GM18951 (cell line): Measurements from ENCODE around the gene STARD3NL.
"Not testable (repeated sequence)": the region's sequence is repeated elsewhere in the genome, so short reads cannot be mapped to it uniquely, and the experiment has no call there.

Source experiments
- POLR2A ChIP-seq: IDR thresholded peaks from 4 replicates; pipeline ENCODE4 v1.6.1; 2011; ENCODE audit warnings: mild to moderate bottlenecking; ENCODE audit not compliant: insufficient read length, insufficient read depth; ENCODE audit errors: extremely low read depth
- in situ Hi-C: fragments of 300-500 bp; cut with MboI; formaldehyde crosslinking; loops from one replicate; pipeline ENCODE4 v1.12.0; 2022; ENCODE audit warnings: low sequenced_read_pairs, mixed read lengths, inconsistent platforms; ENCODE audit not compliant: unreplicated experiment

The STARD3NL gene

GRCh38 chr7:38169847-38170246 is 8.2 kb upstream of the STARD3NL start:
- TF ChIP-seq POLR2A, result no peak
- in situ Hi-C loops, result no loop called here

DNA sequence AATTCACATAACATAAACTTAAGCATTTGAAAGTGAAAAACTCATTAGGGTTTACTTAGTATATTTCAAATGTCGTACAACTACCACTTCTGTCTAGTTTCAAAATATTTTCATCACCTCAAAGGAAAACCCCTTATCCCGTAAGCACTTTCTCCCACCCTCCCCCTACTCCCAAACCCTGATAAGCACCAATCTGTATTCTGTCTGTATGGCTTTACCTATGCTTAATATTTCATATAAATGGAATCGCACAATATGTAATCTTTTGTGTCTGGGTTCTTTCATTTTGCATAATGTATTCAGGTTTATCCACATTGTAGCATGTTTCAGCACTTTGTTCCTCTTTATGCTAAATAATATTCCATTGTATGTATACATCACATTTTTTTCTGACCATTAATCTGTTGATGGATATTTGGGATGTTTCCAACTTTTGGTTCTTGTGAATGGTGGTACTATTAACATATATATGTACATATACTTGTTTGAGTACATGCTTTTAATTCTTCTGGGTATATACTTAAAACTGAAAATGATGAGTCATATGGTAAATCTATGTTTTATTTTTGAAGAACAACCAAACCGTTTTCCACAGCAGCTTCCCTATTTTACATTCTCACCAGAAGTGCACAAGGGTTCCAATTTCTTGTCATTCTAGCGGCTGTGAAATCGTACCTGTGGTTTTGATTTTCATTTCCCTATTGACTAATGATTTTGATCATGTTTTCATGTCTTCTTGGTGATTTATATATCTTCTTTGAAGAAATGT is 6.2 kb upstream of the STARD3NL start:
- in situ Hi-C loops, result no loop called here

DNA sequence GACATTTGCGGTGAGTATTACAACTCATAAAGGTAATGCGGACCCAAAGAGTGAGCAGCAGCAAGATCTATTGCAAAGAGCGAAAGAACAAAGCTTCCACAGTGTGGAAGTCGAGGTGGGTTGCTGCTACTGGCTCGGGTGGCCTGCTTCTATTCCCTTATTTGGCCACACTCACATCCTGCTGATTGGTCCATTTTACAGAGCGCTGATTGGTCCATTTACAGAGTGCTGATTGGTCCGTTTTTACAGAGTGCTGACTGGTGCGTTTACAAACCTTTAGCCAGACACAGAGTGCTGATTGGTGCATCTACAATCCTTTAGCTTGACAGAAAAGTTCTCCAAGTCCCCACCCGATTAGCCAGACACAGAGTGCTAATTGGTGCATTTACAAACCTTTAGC is 2.5 kb upstream of the STARD3NL start:
- in situ Hi-C loops, result not testable (repeated sequence)

More for the DNA sequence above, 6.2 kb upstream of the STARD3NL start:
- no peak for TF ChIP-seq POLR2A

DNA sequence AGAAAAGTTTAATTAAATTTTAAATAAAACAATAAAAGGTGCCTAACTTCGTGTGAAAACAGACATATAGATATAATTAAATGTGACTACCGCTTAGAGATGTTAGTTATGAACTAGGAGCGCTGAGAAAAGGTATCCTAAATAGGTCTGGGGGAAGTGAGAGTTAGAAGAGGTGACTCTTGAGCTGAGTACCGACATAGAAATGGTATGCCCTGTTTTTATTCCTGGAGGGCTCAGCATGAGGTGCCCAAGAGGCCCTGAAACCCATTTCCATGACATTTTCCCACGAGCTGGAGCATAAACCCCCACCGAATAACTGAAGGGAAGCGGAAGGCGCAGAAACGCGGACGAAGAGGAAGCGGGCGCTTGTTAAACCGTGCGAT is 433 bp upstream of the STARD3NL start:
- in situ Hi-C loops, result no loop called here
- no peak for TF ChIP-seq POLR2A

DNA sequence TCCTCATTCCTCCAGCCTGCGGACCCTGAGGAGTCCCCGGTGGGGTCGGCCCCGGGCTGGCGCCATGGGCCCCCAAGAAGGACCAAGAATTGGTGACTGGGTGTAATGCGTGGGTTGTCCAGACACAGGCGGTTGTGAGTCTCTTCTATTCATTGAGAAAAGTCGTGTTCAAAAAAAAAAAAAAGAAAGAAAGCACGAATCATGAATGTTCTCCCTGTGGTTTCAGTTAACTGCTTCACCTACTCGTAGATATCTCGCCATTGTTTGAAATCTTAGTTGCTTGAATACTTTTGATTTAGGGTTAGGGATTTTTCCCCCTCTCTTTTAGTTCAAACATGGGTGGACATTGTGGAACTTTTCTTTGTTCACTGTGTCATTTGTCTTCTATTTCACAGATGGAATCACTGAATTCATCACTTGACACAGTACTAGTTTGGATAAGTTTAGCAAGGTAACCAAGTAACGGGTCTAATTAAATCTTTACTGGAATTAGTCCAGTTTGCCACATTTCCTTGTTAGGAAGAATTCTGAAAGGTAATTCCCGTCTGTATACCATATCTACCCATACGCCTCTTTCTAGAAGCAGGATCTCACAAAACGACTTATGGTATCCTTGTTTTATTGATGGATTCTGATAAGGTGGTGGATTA is 775 bp downstream of the STARD3NL start:
- TF ChIP-seq POLR2A, result no peak
- in situ Hi-C loops, result no loop called here

GRCh38 chr7:38179776-38180226 is 1.8 kb downstream of the STARD3NL start:
- in situ Hi-C loops, result no loop called here
- no peak for TF ChIP-seq POLR2A

DNA sequence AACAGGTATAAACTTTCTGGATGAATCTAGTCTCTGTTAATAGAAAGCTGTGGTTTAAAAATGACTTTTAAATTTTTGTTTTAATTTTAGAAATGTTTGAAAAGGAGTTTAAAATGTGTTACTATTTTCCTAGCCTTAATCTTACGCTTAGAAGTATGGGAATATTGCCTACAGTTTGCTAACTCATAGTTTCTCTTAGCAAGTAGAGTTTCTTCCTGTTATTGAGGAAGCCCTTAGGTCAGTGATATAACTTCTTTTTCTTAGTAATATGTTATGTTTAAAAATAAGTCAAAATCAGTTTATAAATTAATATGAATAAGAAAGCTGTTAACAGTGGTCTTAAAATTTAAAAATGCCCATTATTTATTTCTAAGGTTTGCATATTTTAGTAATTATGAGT is 3.1 kb downstream of the STARD3NL start:
- in situ Hi-C loops, result no loop called here

DNA sequence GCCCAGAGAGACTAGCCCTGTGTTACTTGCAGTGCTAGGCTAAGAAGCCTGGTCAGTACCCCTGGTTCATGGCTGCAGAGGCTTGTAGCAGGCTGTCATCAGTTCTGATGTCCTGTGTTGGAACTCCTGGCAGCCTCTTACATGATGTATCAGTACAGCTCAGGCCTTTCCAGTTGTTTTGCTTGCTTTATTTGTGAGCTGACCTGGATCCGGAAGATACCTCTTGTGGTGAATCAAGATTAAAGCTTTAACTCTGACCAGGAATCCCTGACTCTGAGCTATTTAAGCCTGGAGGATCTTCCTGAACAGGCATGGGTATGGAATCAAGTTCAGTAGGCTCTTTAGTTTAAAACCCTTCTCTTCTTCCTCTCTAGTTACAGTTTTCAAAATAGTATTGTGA is 4.4 kb downstream of the STARD3NL start:
- in situ Hi-C loops, result no loop called here
- no peak for TF ChIP-seq POLR2A

More for the DNA sequence above, 3.1 kb downstream of the STARD3NL start:
- TF ChIP-seq POLR2A, result no peak

DNA sequence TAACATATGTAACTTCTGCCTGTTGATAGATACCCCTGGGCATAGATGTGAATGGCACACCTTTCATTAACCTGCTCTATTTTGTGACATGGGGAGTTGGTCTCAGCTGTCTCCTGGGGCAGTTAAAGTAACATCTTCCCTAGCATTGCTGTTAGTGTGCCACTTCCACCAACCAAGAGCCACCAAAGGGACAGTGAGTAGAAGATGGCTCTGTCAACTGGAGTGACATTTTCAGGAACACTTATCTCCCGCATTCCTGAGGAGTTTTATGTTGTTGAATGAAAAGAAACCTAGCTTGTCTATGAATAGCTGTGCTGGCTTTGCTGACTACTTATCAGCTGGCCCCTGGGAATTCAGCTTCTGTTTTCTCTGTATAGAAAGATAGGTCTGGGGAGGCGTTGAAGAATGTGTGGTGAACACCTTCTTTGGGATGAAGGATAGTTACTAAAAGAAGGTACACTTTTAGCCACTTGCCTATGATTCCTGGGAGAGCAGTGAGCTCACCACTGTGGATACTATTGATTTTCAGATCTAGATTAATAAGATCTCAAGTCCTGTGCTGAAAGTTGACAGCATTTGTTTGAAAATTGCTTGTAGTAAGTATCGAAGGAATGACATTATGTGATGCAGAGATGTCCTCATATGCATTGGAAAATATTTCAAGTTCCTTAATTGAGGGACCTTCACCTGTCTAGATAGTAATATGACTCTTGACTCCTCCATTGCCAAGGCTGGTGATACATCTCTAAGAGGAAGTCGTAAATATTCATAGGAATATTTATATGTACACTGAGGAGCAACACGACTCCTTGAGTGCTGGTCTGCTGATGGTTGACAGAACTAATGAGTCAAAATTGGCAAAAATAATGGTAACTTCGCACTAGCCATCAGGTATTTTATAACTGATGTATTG is 7.6 kb downstream of the STARD3NL start:
- TF ChIP-seq POLR2A, result no peak
- in situ Hi-C loops, result no loop called here

GRCh38 chr7:38186593-38187314 is 8.7 kb downstream of the STARD3NL start:
- TF ChIP-seq POLR2A, result no peak
- in situ Hi-C loops, result no loop called here

- in situ Hi-C loops, result no loop called here
- TF ChIP-seq POLR2A, result no peak
Observed at GRCh38 chr7:38187794-38188440, 9.9 kb downstream of the STARD3NL start.

GRCh38 chr7:38189231-38189938 is 11.3 kb downstream of the STARD3NL start:
- TF ChIP-seq POLR2A, result no peak

More at GRCh38 chr7:38189231-38189938, 11.3 kb downstream of the STARD3NL start:
- in situ Hi-C loops, result no loop called here
